Erythroblast (primary cell): Measurements from ENCODE around the gene SELENOW.

Source experiments
- GATA1 ChIP-seq: IDR thresholded peaks from 2 replicates; pipeline ENCODE4 v1.6.1; 2011; ENCODE audit warnings: low read depth, mild to moderate bottlenecking, control low read depth, low read length, moderate library complexity
- POLR2A ChIP-seq: IDR thresholded peaks from 2 replicates; pipeline ENCODE4 v1.6.1; 2011; ENCODE audit warnings: mild to moderate bottlenecking, low read length

GRCh38 chr19:47741544-47742140, 36.9 kb upstream of the SELENOW start:
- TF ChIP-seq POLR2A (no peak), GATA1 (no peak)
